Measurements from ENCODE around the gene MINDY4. TPM values are rescaled to one million over a fixed set of nuclear protein-coding genes. Genes with fewer than 3 reads are reported as not detected.

Gene MINDY4
- total and polyA plus RNA-seq, 2 of the 8 experiments (the other 6 are each of a cell fraction or from before 2014, with no cell fraction given) = 1.3 to 3.6 TPM

- no peak for TF ChIP-seq CREB1 (IDR thresholded peaks at IDR 0.05)
- no peak for TF ChIP-seq CEBPB (IDR thresholded peaks at IDR 0.05; ENCODE audit: low read depth, low read length)
- TF ChIP-seq PHF8 (conservative IDR thresholded peaks at IDR 0.05; ENCODE audit: low read depth, low read length) = no peak
Observed at GRCh38 chr7:30761214-30762156, 9.7 kb upstream of the MINDY4 start (continued).

Measured in H1 (cell line).